ENCODE results near the gene CH25H. TPM values are rescaled to one million over a fixed set of nuclear protein-coding genes. Genes with fewer than 3 reads are reported as not detected.

CH25H gene
- total RNA-seq, 1 donor from 2014 or later: not detected

GRCh38 chr10:89233033-89233432 is 25.9 kb upstream of the CH25H start:
- intact Hi-C loops (cut with micrococcal nuclease): no loop called here

DNA sequence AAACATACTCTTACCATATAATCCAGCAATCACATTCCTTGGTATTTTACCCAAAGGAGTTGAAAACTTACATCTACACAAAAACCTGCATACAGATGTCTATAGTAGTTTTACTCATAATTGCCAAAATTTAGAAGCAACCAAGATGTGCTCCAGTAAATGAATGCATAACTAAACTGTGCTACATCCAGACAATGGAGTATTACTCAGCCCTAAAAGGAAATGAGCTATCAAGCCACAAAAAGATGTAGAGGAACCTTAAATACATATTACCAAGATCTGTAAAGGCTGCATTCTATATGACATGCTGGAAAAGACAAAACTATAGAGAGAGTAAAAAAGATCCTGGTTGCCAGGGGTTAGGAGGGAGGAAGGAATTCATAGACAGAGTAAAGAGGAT is 21.8 kb upstream of the CH25H start:
- intact Hi-C loops (cut with micrococcal nuclease): no loop called here

DNA sequence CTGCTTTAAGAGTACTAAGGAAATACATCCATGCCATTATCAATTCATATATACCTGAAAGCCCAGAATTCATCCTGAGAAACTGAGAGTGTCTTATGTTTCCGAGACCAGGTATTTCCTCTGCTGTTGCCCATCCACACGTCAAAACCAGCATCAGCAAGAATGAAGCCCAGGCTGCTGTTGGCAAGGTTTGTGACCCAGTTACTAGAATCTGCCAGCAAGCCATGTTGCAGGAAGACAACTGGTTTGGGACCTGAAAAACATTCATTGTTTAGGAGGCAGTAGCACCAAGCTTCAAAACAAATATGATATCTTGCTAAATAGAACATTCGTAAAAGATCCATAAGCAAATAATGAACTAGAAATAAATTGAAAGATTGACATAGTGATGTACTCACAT is 21.0 kb upstream of the CH25H start:
- intact Hi-C loops (cut with micrococcal nuclease): no loop called here

GRCh38 chr10:89226891-89227290 is 19.8 kb upstream of the CH25H start:
- intact Hi-C loops (cut with micrococcal nuclease): no loop called here

DNA sequence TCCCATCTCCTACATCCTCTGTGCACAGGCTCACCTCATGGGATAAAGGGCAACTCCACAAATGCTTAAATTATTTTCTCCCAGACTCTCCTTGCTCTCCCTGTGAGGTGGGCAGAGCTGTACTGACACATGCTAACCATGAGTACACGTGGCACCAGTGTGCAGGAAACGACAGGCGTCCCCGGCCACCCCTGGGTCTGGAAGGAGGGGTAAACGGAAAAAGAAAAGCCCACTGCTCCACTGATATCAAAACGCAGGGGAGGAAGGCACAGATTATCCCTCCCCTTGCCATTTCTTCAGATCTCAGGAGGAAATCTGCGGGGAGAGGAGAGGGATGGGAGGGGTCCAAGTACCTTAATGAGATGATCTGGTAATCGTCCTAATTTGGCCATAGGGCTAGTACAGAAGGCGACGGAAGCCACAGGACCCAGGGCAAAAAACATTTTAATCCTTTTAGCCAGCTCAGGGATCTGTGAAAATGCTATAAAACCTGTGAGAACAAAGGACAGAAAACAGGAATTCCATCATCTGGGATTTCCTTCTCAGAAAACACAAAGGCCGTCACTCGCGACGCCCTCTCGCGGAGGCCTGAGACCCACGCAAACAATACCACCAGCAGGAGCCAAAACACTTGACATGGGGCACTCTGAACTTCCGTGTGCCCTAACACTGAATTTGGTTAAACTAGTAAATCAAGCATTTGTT is 17.8 kb upstream of the CH25H start:
- intact Hi-C loops (cut with micrococcal nuclease): no loop called here

GRCh38 chr10:89221919-89222318 is 14.8 kb upstream of the CH25H start:
- intact Hi-C loops (cut with micrococcal nuclease): no loop called here

DNA sequence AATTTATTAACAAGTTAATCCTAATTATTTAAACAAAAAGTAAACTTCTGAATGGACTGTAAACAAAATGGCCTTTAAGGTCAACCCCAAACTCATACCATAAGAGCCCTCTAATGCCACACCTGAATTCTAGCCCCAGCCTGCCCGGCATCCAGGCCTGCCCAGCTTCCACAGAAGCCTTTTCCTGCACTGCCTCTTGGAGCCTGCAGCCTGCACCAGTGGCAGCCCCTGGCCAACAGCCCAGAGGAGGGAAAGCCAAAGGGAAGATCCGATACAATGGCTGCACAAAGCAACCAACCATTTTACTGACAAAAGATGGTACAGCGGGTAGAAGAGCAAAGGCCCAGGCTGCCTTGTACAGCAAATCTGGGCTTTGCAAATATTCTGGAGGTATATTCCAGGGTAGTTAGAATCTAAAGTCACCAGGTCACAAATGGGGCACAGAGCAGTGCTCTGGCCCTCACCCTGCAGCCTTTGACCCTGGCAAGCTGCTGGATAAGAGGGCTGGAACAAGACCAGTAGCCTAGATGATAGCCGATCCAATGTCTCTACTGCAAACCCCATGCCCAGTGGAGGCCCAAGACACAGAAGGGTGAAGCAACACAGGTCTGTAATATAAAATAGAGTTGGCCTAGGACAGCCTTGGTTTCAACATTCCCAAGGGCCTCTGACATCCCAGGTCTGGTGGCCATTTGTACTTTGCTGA is 12.5 kb upstream of the CH25H start:
- intact Hi-C loops (cut with micrococcal nuclease): no loop called here

DNA sequence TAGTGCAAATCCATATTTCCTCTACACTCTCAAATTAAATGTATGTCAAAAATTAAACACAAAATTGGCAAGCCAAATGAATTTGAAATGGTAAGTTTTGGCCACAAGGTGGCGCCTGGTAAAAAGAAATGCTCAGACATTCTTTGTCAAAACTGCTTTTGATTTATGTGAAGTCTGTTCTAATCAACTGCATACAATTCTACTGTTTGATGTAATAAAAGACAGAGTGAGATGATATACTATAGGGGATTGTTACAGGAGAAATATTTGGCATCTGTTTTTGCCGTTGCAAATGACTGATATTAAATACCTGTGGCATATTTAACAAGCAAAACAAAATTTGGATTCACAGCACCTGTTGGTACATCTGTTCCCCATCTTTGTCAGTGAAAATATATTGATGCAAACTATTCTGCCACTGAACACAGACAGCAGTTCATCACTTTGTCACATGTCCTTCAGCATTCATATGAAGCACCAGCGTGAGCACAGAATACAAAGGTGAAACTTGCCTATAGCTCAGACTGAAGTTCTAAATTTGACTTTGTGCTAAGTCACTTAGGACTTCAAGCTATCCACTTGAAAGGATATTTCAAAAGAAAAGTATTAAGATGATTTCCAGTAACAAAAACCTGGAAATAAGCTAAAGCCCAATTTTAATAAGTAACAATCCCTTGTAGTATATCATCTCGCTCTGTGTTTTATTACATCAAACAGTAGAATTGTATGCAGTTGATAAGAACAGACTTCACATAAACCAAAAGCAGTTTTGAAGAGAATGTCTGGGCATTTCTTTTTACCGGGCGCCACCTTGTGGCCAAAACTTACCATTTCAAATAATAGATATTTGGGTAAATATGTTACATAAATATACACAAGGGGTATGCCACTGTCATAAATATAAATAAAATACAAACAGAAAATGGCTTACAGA is 10.2 kb upstream of the CH25H start:
- intact Hi-C loops (cut with micrococcal nuclease): loop anchor here (1.0 to 2.0 kb wide), 9 partner anchors 34 to 653 kb away; partner anchors contain the start of genes KIF20B and LIPA

- intact Hi-C loops (cut with micrococcal nuclease): loop anchor here (2.0 kb wide), 1 partner anchor 651 kb away; no protein-coding TSS in a partner anchor
These were observed 8.9 kb upstream of the CH25H start for GRCh38 chr10:89216056-89216455.

GRCh38 chr10:89215511-89215910 is 8.4 kb upstream of the CH25H start:
- intact Hi-C loops (cut with micrococcal nuclease): no loop called here

DNA sequence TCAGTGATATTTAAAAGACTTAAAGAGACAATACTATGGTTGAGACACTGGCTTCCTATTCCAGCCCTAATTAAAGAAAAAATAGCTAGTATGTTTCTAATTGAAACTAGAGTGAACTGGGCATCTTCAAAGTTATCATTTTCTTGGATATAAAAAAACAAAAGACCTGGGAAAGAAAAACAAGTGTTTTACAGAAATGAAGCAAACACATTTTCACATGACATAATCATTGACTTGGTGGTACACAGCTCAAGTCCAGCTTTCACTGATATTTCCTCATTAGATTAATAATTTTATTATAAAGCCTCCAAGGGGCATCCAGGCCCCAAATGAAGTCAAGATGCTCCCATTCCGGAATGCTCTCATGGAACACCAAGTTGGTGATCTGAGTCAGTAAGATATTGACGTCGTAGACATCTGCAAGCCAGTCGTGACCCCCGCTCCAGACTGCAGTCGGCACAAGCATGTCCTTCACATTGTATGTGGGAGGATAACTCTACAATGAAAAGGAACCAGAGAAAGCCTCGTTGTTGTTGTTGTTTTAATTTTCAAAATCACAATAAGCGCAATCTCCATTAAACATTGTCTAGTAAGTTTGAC is 7.5 kb upstream of the CH25H start:
- intact Hi-C loops (cut with micrococcal nuclease): no loop called here

DNA sequence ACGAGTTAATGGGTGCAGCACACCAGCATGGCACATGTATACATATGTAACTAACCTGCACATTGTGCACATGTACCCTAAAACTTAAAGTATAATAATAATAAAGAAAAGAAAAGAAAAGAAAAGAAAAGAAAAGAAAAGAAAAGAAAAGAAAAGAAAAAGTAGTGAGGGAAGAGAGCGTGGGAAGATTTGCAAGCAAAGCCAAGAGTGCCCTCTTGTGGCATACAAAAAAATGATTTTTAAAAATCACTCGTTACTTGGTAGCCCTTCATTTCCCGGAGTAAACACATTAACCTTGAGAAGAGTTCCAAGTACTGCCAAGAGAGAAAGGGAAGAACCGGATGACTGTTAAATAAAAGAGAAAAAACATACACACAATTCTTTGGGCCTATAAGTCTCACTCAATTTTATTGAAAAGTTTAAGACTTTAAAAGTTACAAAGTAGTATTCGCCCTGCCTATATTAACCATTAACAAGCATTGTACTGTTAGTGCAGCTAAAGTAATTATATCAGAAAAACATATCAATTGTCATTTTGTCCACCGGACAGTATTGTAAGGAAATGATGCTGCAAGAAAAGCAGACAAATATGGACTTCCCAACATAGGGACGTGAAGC is 6.2 kb upstream of the CH25H start:
- intact Hi-C loops (cut with micrococcal nuclease): loop anchor here (1.0 kb wide), 5 partner anchors 129 to 378 kb away; no protein-coding TSS in a partner anchor

DNA sequence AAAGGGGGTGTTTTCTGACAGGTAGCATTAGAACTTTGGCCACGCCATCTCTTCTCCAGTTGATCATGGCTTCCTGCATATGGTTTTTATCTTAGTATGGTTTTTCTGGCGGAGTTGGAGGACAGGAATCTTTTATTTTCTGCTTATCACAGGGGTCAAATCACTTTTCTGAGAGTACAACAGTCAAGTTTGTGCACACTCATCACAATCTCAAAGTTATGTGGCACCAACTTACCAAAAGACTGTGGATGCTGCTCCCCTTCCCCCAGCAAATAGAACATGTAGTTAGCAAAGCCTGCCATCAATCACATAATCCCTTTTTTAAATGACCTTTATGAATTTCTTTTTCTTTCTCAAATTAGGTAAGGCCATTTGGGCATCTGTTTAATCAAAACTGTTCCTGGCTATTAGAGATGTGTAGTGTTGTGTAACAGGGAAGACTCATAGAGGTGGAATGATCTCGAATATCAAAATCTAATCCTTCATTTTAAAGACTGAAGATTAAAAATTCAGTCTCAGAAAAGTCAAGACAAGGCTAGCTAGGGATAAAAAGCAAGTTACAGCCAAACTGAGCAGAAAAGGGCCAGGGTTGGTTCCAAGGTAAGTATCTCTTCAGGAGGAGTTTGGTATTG is 3.8 kb upstream of the CH25H start:
- intact Hi-C loops (cut with micrococcal nuclease): no loop called here

DNA sequence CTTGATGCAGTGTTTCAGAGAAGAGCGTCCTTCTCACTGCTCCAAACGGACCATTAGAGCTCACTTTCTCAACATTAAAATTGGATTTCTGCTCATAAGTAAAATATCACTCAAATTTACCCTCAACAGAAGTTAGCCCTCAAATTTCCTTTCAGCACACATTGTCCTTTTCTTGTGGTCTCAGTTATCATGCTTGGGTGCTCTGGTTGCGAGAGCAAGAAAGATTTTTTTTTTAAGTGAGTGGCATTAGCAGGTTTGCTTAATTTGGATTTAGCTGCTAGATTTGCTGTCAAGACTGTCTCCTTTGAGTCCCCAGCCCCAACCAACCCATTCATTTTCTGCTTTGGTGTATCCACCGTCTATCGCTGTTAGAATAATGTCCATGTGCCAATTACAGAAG is 2.6 kb upstream of the CH25H start:
- intact Hi-C loops (cut with micrococcal nuclease): no loop called here

- intact Hi-C loops (cut with micrococcal nuclease): loop anchor here (2.0 kb wide), 1 partner anchor 45 kb away; no protein-coding TSS in a partner anchor
These were observed 859 bp upstream of the CH25H start for GRCh38 chr10:89207801-89208551.

DNA sequence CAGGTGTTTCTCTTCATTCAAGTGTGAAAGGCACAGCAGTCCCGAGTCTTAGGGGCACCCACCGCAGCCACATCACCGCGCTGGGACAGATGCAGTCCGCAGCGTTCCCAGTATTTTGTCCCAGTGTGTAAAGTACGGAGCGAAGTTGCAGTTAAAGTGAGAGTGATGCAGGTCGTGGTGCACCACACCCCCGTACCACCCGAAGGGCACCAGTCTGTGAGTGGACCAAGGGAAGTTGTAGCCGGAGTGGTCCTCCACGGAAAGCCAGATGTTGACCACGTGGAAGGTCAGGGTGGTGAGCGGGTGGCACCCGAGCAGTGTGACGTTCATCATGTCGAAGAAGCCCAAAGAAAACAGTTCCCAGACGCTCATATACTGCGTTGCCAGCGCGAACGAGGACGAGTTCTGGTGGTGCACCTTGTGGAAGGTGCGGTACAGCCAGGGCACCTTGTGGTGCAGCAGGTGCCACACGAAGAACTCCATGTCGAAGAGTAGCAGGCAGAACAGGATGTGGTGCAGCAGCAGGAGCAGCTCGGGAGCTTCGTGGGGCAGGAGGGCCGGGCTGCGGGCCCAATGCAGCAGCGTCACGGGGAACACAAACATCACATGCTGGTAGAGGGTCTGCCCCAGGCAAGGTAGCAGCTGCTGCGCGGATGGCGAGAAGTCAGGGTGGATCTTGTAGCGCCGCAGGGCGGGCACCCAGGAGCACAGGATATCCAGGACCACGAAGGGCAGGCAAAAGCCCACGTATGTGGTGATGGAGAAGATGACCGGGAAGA is 526 bp downstream of the CH25H start:
- intact Hi-C loops (cut with micrococcal nuclease): loop anchor here (2.0 kb wide), 1 partner anchor 44 kb away; no protein-coding TSS in a partner anchor

DNA sequence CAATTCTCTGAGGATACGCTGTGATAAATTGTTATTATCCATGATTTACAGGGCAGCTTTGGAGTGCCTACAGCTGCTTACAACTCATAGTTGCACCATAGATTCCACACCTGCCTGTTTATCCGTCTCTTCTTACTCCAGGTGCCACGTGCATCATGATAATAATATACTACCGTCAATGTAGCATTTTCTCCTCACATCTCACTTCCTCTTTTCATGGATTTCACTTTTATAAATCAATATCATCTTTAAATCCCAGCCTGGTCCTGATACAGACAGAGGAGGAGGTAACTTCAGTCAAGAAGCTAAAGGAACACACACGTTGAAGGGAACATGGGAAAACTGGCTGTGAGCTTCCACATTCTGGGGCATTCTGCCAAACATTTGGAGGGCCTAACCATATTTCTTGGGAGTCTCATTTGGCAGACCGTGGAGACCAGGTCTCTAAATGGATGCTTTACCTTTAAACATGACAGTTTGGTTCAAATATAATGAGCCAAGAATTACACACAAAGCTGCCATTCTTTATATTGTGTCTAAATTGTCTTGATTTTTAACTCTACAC is 2.4 kb downstream of the CH25H start:
- intact Hi-C loops (cut with micrococcal nuclease): no loop called here

GRCh38 chr10:89203237-89203636 is 3.9 kb downstream of the CH25H start:
- intact Hi-C loops (cut with micrococcal nuclease): no loop called here

Data from T-helper 1 cell treated with Interleukin-12 subunit alpha and Interleukin-12 subunit beta and Interleukin-4 antibody, amounts not matched to agents 30 ng/mL and 1 ng/mL, for 36 hours (primary cell).